Adipocyte (in vitro differentiated cells): ENCODE measurements around the gene PRDM16.

ENCODE experiments used
- DNase-seq: peaks from one replicate; pipeline ENCODE4 v3.0.0-alpha.2; 2015; ENCODE audit warnings: low read depth
- H3K27me3 ChIP-seq: replicated peaks from 2 replicates; pipeline ENCODE4 v1.7.0; 2013; ENCODE audit warnings: mild to moderate bottlenecking, low read length, moderate library complexity; ENCODE audit not compliant: control insufficient read depth, insufficient read depth
- H3K36me3 ChIP-seq: 2 replicates; pipeline ENCODE4 v1.7.0; 2013; ENCODE audit warnings: low read length, mild to moderate bottlenecking, moderate library complexity; ENCODE audit not compliant: control insufficient read depth, insufficient read depth, severe bottlenecking
- H3K4me1 ChIP-seq: 2 replicates; pipeline ENCODE4 v1.7.0; 2013; ENCODE audit warnings: mild to moderate bottlenecking, low read length, moderate library complexity; ENCODE audit not compliant: control insufficient read depth, insufficient read depth
- H3K4me3 ChIP-seq: 2 replicates; pipeline ENCODE4 v1.7.0; 2013; ENCODE audit warnings: mild to moderate bottlenecking, low read length, moderate library complexity
- H3K9ac ChIP-seq: 2 replicates; pipeline ENCODE4 v1.7.0; 2013; ENCODE audit warnings: mild to moderate bottlenecking, low read length, moderate library complexity
- H3K9me3 ChIP-seq: 2 replicates; pipeline ENCODE4 v1.7.0; 2013; ENCODE audit warnings: mild to moderate bottlenecking, low read length, moderate library complexity; ENCODE audit not compliant: control insufficient read depth

The PRDM16 gene

DNA sequence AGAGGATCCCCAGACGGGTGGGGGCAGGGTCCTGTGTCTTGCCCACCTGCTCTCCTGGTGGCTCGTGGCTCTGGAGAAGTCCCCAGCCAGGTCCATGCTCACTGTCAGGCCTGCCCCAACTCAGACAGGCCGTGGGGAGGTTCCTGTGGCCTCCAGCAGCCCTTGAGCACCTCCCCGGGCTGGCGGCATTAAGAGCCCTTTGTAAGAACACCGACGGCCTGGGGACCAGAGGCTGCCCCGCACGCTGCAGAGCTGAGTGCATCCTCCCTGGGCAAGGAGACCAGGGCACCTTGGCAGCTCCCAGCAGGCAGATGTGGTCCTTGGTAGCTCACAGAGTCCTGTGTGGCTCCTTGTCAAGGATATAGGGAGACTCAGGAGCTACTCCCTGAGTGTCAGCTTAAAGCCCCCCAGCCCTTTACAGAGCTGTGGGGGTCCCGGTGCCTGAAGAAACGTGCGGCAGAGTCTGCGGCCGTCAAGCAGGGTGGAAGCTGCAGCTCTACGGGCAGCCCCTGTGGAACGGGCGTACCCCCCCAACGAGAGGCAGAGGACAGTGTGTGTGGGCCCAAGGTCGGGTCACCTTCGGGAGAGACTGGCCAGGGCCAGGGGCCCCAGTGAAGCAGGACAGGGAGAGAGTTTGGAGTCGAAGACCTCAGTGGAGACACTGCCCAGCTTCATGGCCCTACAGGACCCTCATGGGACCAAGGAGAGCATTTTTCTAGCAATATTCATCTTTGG, 118.6 kb downstream of the PRDM16 start:
- peaks cover 8% of the 10 kb centered on the region for H3K9me3 ChIP-seq
- peaks cover 12% of the 10 kb centered on the region for H3K4me1 ChIP-seq
- H3K36me3 ChIP-seq = no peaks in the 10 kb centered on the region
- no peak overlapping the region for H3K4me3 ChIP-seq
- no peak for DNase-seq
- H3K27me3 ChIP-seq = peaks cover 10% of the 10 kb centered on the region
- no peak overlapping the region for H3K9ac ChIP-seq

DNA sequence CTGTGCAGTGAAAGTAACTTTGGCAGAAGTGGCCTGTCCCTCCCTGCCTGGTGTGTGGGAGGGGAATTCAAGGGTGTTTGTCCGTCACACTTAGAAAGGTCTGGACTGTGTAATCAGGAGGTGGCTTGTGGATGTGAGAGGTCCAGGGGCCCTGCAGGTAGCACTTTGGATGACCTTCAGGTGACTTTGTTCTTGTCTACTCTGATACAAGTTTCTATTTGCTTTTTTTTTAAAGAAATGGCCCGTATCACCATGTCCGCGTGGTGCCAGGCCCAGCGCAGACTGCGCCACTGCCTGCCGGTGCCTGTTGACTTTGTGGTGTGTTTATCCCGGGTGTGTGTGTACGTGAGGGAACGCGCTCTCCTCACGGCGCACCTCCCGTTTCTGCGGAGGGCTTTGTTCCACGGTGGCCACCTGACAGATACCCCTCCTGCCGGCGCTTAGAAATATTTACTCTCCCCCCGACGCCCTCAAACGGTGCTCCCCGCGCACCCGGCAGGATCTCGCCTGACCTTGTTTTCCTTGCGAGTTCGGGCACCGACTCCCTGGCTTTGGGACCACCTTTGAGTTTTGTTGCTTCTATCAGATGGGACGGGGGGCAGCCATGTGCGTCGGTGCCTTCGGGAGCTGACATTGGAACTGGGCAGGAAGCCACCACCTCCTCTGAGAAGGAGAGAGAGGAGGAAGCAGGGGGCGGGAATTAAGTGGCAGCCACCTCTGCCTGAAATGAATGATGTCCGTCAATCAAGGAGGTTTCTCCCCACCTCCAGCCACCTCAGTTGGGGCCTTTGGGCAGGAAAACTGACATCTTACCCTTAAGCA, 119.4 kb downstream of the PRDM16 start:
- H3K9ac ChIP-seq = no peak overlapping the region
- H3K9me3 ChIP-seq = peaks cover 8% of the 10 kb centered on the region
- H3K4me3 ChIP-seq = no peak overlapping the region
- peaks cover 10% of the 10 kb centered on the region for H3K27me3 ChIP-seq
- H3K36me3 ChIP-seq = no peaks in the 10 kb centered on the region
- DNase-seq = no peak
- peaks cover 12% of the 10 kb centered on the region for H3K4me1 ChIP-seq

DNA sequence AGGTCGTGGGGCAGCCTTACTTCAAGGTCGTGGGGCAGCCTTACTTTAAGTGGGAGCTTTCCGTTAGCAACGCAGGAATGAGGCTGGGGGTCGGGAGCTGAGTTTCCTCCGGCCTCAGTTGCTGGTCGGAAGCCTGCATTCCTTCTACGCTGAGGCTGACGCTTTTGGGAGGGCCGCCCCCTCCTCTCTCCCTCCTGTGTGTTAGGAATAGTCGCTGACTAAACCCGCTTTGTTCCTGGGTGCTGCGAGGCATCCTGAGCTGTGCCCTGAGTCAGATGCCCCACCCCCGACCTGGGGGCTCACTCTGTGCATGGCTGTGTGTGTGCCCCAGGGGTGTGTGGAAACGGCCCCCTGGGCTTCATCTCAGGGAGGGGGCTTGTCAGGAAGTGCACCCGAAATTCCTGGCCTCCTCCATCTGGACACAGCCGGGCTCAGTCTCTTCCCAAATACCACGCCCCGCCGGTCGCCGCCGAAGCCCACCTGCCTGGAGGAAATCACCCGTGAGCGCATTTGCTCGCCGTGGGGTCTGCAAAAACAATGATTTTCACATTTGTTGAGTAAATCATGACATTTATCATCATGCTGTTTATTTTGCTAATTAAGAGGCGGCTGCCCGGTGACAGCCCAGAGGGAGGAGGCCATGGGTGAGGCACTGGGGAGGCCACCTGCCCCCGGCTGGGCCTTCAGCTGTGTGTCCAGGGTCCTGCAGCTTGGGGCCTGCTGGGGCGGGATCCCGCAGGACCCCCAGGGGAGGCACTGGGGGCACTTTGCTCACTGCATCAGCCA, 121.4 kb downstream of the PRDM16 start:
- H3K9me3 ChIP-seq = peaks cover 8% of the 10 kb centered on the region
- peaks cover 12% of the 10 kb centered on the region for H3K4me1 ChIP-seq
- H3K4me3 ChIP-seq = no peak overlapping the region
- no peak for DNase-seq
- no peak overlapping the region for H3K9ac ChIP-seq
- H3K36me3 ChIP-seq = no peaks in the 10 kb centered on the region
- H3K27me3 ChIP-seq = no peaks in the 10 kb centered on the region

DNA sequence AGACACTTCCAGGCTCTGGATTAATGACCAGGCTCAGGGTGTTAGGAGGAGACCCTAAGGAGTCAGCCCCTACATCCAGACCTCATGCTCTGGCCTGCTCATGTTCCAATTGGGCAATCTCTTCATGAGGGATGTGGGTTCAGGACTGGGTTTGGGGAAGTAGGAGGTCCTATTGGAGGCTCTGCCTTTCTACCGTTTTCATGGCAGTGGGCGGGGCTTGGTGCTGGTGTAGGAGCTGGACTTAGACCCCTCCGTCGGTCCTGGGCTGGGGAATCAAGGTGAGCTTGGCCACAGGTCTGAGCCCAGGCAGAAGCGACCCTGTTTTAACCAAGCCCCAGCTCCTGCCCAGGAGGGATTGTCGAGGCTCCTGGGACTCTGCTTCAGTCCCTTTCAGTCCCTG, 123.4 kb downstream of the PRDM16 start:
- no peak overlapping the region for H3K9ac ChIP-seq
- peaks cover 8% of the 10 kb centered on the region for H3K9me3 ChIP-seq
- DNase-seq = no peak
- H3K4me1 ChIP-seq = peaks cover 8% of the 10 kb centered on the region
- no peak overlapping the region for H3K4me3 ChIP-seq
- no peaks in the 10 kb centered on the region for H3K27me3 ChIP-seq
- no peaks in the 10 kb centered on the region for H3K36me3 ChIP-seq

DNA sequence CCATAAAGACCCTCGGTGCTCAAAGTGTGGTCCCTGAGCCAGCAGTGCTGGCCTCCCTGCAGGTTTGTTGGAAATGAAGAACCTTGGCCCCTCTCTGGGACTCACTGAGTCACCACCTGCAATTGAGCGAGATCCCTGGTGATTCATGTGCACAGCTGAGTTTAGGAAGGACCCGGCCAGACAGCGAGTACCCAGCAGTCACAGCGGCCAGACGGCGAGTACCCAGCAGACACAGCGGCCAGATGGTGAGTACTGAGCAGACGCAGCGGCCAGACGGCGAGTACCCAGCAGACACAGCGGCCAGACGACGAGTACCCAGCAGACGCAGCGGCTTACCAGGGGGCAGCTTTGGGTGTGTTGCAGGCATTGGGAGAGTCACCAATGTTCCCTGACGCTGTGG, 123.8 kb downstream of the PRDM16 start:
- no peaks in the 10 kb centered on the region for H3K27me3 ChIP-seq
- H3K4me1 ChIP-seq = peaks cover 4% of the 10 kb centered on the region
- no peak overlapping the region for H3K4me3 ChIP-seq
- no peaks in the 10 kb centered on the region for H3K36me3 ChIP-seq
- H3K9me3 ChIP-seq = peaks cover 8% of the 10 kb centered on the region
- no peak for DNase-seq
- H3K9ac ChIP-seq = no peak overlapping the region

DNA sequence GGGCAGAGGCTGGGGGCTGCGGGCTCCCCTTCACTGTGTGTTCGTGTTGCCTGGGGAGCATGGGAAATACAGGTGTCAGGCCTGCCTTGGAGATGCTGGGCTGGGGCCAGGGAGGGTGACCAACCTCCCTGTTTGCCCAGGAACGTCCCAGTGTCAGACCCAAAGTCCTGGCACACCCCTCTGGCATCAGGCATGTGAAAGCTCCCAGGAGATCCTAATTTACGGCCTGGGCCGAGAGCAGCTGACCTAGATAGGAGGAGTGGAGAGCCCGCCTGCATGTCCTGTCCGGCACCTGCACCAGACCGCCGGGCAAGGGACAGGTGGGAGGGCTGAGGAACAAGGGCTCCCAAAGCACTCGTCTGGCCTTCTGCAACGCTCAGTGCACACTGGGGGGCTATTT, 124.8 kb downstream of the PRDM16 start:
- H3K9ac ChIP-seq = no peak overlapping the region
- H3K9me3 ChIP-seq = peaks cover 8% of the 10 kb centered on the region
- no peaks in the 10 kb centered on the region for H3K36me3 ChIP-seq
- H3K4me3 ChIP-seq = no peak overlapping the region
- no peak for DNase-seq
- H3K4me1 ChIP-seq = no peaks in the 10 kb centered on the region
- peaks cover under 1% of the 10 kb centered on the region for H3K27me3 ChIP-seq

DNA sequence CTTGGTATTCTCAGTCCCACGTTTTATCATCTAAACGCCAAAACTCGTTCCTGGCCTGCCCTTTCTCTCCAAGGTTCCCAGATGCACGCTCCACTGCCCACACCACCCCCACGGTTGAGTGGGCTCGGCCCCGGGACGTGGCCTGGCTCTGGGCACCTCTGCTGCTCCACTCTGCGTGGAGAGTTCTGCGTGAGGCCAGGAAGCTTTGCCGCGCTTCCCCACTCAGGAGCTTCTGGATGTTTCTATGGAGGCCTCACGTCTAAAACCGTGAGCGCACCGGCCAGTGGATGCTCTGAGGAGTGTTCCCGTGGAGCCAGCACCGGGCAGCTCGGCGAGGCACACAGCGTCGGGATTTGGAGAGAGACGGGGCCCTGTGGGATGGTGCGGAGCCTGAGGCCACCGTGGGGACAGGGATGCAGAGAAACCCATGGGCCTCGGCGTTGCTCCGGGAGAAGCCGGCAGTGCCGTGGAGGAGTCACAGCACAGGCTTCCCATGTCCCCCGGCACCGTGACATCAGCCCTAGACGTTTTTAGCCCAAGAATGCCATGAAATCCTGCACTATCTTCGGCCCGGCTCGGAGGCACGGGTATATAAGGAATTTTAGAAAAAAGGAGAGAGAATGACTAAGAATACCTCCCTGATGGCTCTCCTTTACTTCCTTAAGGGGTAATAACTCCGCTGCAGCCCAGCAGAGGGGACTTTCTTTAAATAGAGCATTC, 125.9 kb downstream of the PRDM16 start:
- no peak overlapping the region for H3K9ac ChIP-seq
- no peaks in the 10 kb centered on the region for H3K4me1 ChIP-seq

DNA sequence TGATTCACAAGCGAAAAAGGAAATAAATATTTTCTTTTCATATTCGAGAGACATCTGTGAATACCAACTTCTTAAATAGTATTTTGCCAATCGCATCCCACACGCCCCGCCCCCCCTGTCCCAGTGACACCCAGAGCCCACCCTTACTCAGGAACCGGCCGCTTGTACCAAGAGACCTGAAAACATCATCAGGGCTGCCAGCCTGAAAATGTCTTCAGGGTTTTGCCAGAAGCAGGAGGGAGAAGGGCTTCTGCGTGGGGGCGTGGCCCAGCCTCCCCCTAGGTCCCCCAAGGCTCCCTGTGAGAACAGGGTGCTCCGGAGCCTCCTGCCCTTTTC, 126.4 kb downstream of the PRDM16 start:
- Histone ChIP-seq H3K27me3 (peaks cover 2% of the 10 kb centered on the region), H3K36me3 (no peaks in the 10 kb centered on the region), H3K4me1 (no peaks in the 10 kb centered on the region), H3K9me3 (peaks cover 8% of the 10 kb centered on the region), H3K9ac (no peak overlapping the region), H3K4me3 (no peak overlapping the region)
- no peak for DNase-seq

More for the DNA sequence above, 125.9 kb downstream of the PRDM16 start:
- no peak overlapping the region for H3K4me3 ChIP-seq
- peaks cover 2% of the 10 kb centered on the region for H3K27me3 ChIP-seq
- H3K36me3 ChIP-seq = no peaks in the 10 kb centered on the region
- peaks cover 8% of the 10 kb centered on the region for H3K9me3 ChIP-seq
- no peak for DNase-seq

DNA sequence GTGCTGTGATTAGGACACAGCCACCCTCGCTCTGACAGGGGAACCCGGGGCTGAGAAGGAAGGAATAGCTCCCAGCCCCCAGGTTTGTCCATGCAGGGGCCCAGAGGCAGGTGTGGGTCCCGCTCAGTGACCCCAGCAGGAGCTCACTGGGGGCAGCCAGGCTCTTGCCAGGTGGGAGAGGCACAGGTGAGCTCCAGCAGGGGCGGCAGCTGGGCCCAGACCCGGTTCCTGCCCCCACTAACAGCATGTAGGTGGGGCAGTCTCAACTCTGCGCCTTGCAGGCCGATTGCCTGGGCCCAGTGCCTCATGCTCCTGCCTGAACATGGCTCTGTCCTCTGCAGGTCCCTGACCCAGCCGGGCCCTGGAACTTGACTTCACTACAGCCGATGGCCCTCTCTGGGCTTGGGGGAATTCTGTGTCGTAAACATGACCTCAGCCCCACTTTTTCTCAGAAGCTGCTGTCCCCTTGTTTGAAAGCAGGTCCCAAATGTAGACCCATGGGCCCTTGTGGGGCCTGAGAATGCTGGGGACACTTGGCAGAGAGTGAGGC, 127.0 kb downstream of the PRDM16 start:
- no peak for DNase-seq
- no peaks in the 10 kb centered on the region for H3K4me1 ChIP-seq
- peaks cover 8% of the 10 kb centered on the region for H3K9me3 ChIP-seq
- no peaks in the 10 kb centered on the region for H3K36me3 ChIP-seq
- H3K27me3 ChIP-seq = peaks cover 2% of the 10 kb centered on the region
- H3K4me3 ChIP-seq = no peak overlapping the region
- no peak overlapping the region for H3K9ac ChIP-seq

DNA sequence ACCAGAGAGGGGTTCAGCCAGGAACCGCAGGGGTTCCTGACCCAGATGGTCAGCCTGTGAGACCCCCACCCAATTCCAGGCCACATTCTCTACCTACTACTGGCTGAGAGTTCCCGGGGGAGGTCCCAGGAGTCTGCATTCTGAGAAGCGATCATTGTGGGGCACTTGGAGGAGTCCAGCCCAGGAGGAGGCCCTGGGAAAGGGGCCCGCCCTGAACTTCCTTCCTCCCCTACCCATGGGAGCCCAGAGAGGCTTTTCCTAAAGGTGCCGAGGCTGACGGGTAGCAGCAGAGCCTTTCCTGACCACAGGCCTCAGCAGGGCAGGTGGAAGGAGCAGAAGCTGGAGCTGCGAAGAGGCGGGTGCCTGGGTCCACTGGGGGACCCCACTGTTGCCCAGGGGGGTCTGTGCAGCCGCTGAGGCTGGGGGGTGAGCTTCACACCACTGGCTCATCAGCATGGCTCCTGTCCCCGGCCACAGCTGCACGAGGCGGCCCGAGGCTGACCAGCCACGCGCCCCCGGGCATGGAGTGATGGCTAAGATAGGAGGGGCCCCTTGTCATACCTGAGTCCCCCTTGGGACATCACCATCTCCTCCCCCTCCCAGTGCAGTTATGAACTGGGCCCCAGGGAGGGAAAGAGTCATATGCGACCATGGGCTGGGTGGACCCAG, 127.7 kb downstream of the PRDM16 start:
- no peak overlapping the region for H3K9ac ChIP-seq
- no peaks in the 10 kb centered on the region for H3K4me1 ChIP-seq
- H3K27me3 ChIP-seq = peaks cover 2% of the 10 kb centered on the region
- H3K36me3 ChIP-seq = no peaks in the 10 kb centered on the region
- peaks cover 4% of the 10 kb centered on the region for H3K9me3 ChIP-seq
- DNase-seq = no peak
- no peak overlapping the region for H3K4me3 ChIP-seq
